ENCODE data around the gene WNK2.

GRCh38 chr9:93287189-93287552, 103.2 kb downstream of the WNK2 start:
- TF ChIP-seq CTCF (IDR thresholded peaks at IDR 0.05; ENCODE audit: insufficient read depth, low read depth, low read length) (no peak), EZH2 (IDR thresholded peaks at IDR 0.05; ENCODE audit: insufficient read depth, low read length) (no peak)
